PC-3 (cell line): ENCODE results near the gene BMPR1A. TPM values are rescaled to one million over a fixed set of nuclear protein-coding genes. Genes with fewer than 3 reads are reported as not detected.
A peak's percentile ranks its signal among the peaks of the same experiment; 100 is the strongest.

Source experiments
- ATAC-seq: fragments of 200-7000 bp; cut with Tn5 transposase; 2 replicates; pipeline ENCODE4 v1.9.1; 2020; ENCODE audit warnings: mild to moderate bottlenecking, moderate library complexity
- BruUV-seq: library from RNA; stranded (reverse); fragments of 400-500 nt; replicated peaks from 2 replicates; lab custom pipeline; 2021; lab: Mats Ljungman, UMichigan
- CTCF ChIA-PET: fragments of 300-600 bp; sonication (Branson Sonifier 250); formaldehyde crosslinking; loops from one replicate; lab custom pipeline; 2022; ENCODE audit warnings: antibody characterized with exemption; lab: Charles Lee
- POLR2A ChIA-PET: fragments of 300-600 bp; sonication (Branson Sonifier 250); formaldehyde crosslinking; loops from one replicate; lab custom pipeline; 2022; ENCODE audit warnings: antibody characterized with exemption; ENCODE audit not compliant: unreplicated experiment; lab: Charles Lee
- DNase-seq: peaks from one replicate; pipeline ENCODE4 v3.0.0-alpha.2; 2015
- H2AFZ ChIP-seq: fragments of 300-600 bp; sonication (generic); 2 replicates; pipeline ENCODE4 v1.6.0; 2016; ENCODE audit warnings: antibody characterized with exemption, low read length
- H3F3A ChIP-seq: fragments of 300-600 bp; sonication (generic); one replicate; pipeline ENCODE4 v1.6.0; 2017; ENCODE audit warnings: antibody characterized with exemption, low read length, control low read depth, mild to moderate bottlenecking; ENCODE audit not compliant: unreplicated experiment
- H3K27ac ChIP-seq: fragments of 300-600 bp; sonication (generic); 2 replicates; pipeline ENCODE4 v1.5.1; 2016; ENCODE audit warnings: mild to moderate bottlenecking, low read length
- H3K27me3 ChIP-seq: fragments of 300-600 bp; sonication (generic); 2 replicates; pipeline ENCODE4 v1.6.1; 2016; ENCODE audit warnings: low read length, mixed read lengths
- H3K36me3 ChIP-seq: fragments of 300-600 bp; sonication (generic); 2 replicates; pipeline ENCODE4 v1.6.1; 2016; ENCODE audit warnings: low read depth, mixed run types, low read length, mixed read lengths
- H3K4me1 ChIP-seq: fragments of 300-600 bp; sonication (generic); 2 replicates; pipeline ENCODE4 v1.5.1; 2016; ENCODE audit warnings: low read length; ENCODE audit not compliant: insufficient read depth
- H3K4me2 ChIP-seq: fragments of 300-600 bp; sonication (generic); 2 replicates; pipeline ENCODE4 v1.6.0; 2016; ENCODE audit warnings: low read length
- H3K4me3 ChIP-seq: fragments of 300-600 bp; sonication (generic); 2 replicates; pipeline ENCODE4 v1.5.1; 2016; ENCODE audit warnings: mild to moderate bottlenecking, low read length, mixed read lengths
- H3K79me2 ChIP-seq: fragments of 300-600 bp; sonication (generic); 2 replicates; pipeline ENCODE4 v1.6.1; 2017; ENCODE audit warnings: low read length, mixed read lengths
- H3K9ac ChIP-seq: fragments of 300-600 bp; sonication (generic); 2 replicates; pipeline ENCODE4 v1.6.0; 2016; ENCODE audit warnings: mild to moderate bottlenecking, low read length
- H3K9me2 ChIP-seq: fragments of 300-600 bp; sonication (generic); replicated peaks from 2 replicates; pipeline ENCODE4 v1.6.1; 2016; ENCODE audit warnings: mixed run types, low read length, mixed read lengths
- H3K9me3 ChIP-seq: fragments of 300-600 bp; sonication (generic); 2 replicates; pipeline ENCODE4 v1.6.1; 2016; ENCODE audit warnings: low read length, mixed read lengths
- H4K20me1 ChIP-seq: fragments of 300-600 bp; sonication (generic); 2 replicates; pipeline ENCODE4 v1.6.1; 2016; ENCODE audit warnings: low read length, mixed read lengths
- EZH2 ChIP-seq: fragments of 300-600 bp; sonication (generic); IDR thresholded peaks from one replicate; pipeline ENCODE4 v1.6.1; 2017; ENCODE audit warnings: antibody characterized with exemption, mild to moderate bottlenecking, low read length; ENCODE audit not compliant: unreplicated experiment
- EZH2phosphoT487 ChIP-seq: fragments of 300-600 bp; sonication (generic); IDR thresholded peaks from 2 replicates; pipeline ENCODE4 v1.6.1; 2018; ENCODE audit warnings: mild to moderate bottlenecking, antibody characterized with exemption, low read length, borderline replicate concordance
- intact Hi-C: fragments of 100-400 bp; cut with micrococcal nuclease; formaldehyde crosslinking; loops from 2 replicates; pipeline ENCODE4 v1.9.0; 2023
- total RNA-seq: library from RNA; depleted of rRNA; stranded (reverse); fragments of >200 nt; gene quantifications from 2 replicates; pipeline ENCODE4 v1.2.3, GENCODE V29; 2014
- TF ChIP-seq, protein P1 (sequence below): fragments of 300-600 bp; sonication (generic); conservative IDR thresholded peaks from 2 replicates; pipeline ENCODE4 v1.5.1; 2017; ENCODE audit warnings: antibody characterized with exemption, low read depth, mild to moderate bottlenecking, low read length

The BMPR1A gene
- total RNA-seq, 1 experiment from 2014 or later, result 14.5 TPM

DNA sequence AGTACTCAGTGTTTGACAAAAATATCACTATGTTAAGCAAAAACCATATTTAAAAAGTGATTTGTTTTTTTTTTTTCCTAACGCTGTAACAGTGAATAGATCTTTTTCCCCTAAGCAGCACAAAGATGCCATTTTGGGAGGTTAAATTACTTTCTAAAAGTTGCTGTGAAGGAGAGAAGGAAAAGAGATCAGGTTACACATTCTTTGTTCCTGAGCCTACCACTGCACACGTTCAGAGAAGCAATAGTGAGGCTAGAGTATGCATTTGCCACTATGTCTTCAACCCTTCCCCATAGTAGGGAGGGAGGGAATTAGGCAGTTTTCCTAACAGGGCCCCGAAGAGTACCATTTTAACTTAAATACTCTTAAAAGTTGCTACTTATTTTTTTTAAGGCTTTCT is 38.9 kb downstream of the BMPR1A start:
- DNase-seq, result peak; percentile 54
- peak; percentile 95 for ATAC-seq
- Histone ChIP-seq H3K4me3 (no peak overlapping the region), H3K9me2 (no peaks in the 10 kb centered on the region), H3K79me2 (peaks cover 8% of the 10 kb centered on the region; the same call in 1 of the 2 replicates), H2AFZ (no peak overlapping the region), H4K20me1 (no peaks in the 10 kb centered on the region), H3K9me3 (no peaks in the 10 kb centered on the region), H3K4me1 (peaks cover 9% of the 10 kb centered on the region; the same call in 1 of the 2 replicates), H3K4me2 (peak overlapping the region; percentile 33), H3K27me3 (no peaks in the 10 kb centered on the region), H3F3A (no peaks in the 10 kb centered on the region), H3K9ac (no peak overlapping the region), H3K36me3 (no peaks in the 10 kb centered on the region), H3K27ac (no peak overlapping the region)
- intact Hi-C loops, result no loop called here
- CTCF ChIA-PET, result no interaction called here
- no peak for TF ChIP-seq EZH2
- no peak for TF ChIP-seq EZH2phosphoT487
- TF ChIP-seq, protein P1, sequence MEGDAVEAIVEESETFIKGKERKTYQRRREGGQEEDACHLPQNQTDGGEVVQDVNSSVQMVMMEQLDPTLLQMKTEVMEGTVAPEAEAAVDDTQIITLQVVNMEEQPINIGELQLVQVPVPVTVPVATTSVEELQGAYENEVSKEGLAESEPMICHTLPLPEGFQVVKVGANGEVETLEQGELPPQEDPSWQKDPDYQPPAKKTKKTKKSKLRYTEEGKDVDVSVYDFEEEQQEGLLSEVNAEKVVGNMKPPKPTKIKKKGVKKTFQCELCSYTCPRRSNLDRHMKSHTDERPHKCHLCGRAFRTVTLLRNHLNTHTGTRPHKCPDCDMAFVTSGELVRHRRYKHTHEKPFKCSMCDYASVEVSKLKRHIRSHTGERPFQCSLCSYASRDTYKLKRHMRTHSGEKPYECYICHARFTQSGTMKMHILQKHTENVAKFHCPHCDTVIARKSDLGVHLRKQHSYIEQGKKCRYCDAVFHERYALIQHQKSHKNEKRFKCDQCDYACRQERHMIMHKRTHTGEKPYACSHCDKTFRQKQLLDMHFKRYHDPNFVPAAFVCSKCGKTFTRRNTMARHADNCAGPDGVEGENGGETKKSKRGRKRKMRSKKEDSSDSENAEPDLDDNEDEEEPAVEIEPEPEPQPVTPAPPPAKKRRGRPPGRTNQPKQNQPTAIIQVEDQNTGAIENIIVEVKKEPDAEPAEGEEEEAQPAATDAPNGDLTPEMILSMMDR, result no peak
- POLR2A ChIA-PET, result no interaction called here
- BruUV-seq, result no TSS peak

DNA sequence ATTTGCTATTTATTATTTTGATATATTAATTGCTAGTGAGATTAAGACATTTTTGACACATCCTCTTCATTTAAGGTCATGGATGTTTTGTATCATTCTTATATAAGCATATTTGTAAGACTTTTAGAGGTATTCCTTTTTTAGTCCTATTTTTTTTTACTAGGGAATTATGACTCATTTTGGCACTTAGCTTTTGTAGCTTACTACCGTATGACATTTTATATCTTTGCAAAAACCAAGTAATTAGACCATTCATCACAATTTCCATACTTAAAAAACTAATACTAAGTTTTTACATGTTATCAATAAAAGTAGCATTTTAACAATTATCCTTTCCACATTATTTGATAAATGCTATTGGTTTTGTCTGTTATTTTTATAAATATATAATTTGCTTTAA is 41.6 kb downstream of the BMPR1A start:
- H3K9me3 ChIP-seq, result no peaks in the 10 kb centered on the region
- peaks cover 8% of the 10 kb centered on the region; the same call in 1 of the 2 replicates for H3K79me2 ChIP-seq
- TF ChIP-seq, protein P1, result no peak
- TF ChIP-seq EZH2phosphoT487 (no peak), EZH2 (no peak)
- intact Hi-C loops, result no loop called here
- H3K27me3 ChIP-seq, result no peaks in the 10 kb centered on the region
- H3F3A ChIP-seq, result no peaks in the 10 kb centered on the region
- ChIA-PET CTCF (no interaction called here), POLR2A (interaction anchor here (0.6 kb wide), 1 partner anchor 166 kb away, joined by 7 read pairs; no protein-coding TSS in a partner anchor)
- no peak for DNase-seq
- no peaks in the 10 kb centered on the region for H3K36me3 ChIP-seq
- no peak overlapping the region for H2AFZ ChIP-seq
- no peak overlapping the region for H3K4me2 ChIP-seq
- H3K4me3 ChIP-seq, result no peak overlapping the region
- no peak for ATAC-seq
- H3K9me2 ChIP-seq, result no peaks in the 10 kb centered on the region
- no peak overlapping the region for H3K9ac ChIP-seq
- H3K4me1 ChIP-seq, result peaks cover 9% of the 10 kb centered on the region; the same call in 1 of the 2 replicates
- BruUV-seq, result no TSS peak
- H4K20me1 ChIP-seq, result no peaks in the 10 kb centered on the region
- H3K27ac ChIP-seq, result no peak overlapping the region

DNA sequence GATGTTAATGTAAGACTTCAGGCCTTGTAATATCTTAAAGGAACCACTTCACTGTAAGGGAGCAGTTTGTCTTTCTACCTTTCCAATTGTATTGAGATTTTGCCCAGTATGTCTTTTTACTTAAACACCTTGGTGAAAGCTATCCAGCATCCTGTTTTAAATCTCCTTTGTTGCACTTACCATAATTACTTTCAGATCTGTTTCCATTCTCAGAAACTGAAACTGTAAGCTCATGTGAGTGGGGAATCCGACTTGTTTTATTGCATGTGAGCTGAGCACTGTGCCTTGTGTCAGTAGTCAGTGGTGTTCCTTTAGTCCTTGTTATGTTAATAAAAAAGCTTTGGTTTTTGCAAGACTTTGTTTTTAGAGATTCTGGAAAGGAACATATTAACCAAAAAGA is 42.2 kb downstream of the BMPR1A start:
- peaks cover 8% of the 10 kb centered on the region; the same call in 1 of the 2 replicates for H3K79me2 ChIP-seq
- H3K9me3 ChIP-seq, result no peaks in the 10 kb centered on the region
- intact Hi-C loops, result no loop called here
- H3K9me2 ChIP-seq, result no peaks in the 10 kb centered on the region
- ATAC-seq (no peak), DNase-seq (no peak)
- no peak overlapping the region for H2AFZ ChIP-seq
- H3K4me1 ChIP-seq, result peaks cover 9% of the 10 kb centered on the region; the same call in 1 of the 2 replicates
- H3K4me3 ChIP-seq, result no peak overlapping the region
- no peak overlapping the region for H3K4me2 ChIP-seq
- no peaks in the 10 kb centered on the region for H4K20me1 ChIP-seq
- no peaks in the 10 kb centered on the region for H3K27me3 ChIP-seq
- no peak overlapping the region for H3K9ac ChIP-seq
- H3K36me3 ChIP-seq, result no peaks in the 10 kb centered on the region
- H3F3A ChIP-seq, result no peaks in the 10 kb centered on the region
- TF ChIP-seq, protein P1, result no peak
- TF ChIP-seq EZH2phosphoT487 (no peak), EZH2 (no peak)
- no TSS peak for BruUV-seq
- H3K27ac ChIP-seq, result no peak overlapping the region
- ChIA-PET POLR2A (interaction anchor here (0.6 kb wide), 1 partner anchor 165 kb away, joined by 7 read pairs; no protein-coding TSS in a partner anchor), CTCF (interaction anchor here (0.7 kb wide), 1 partner anchor 90 kb away, joined by 3 read pairs; no protein-coding TSS in a partner anchor)
